ENCODE results near the gene VTI1A. TPM values are rescaled to one million over a fixed set of nuclear protein-coding genes. Genes with fewer than 3 reads are reported as not detected.

Gene VTI1A
- total RNA-seq, 1 experiment from 2014 or later: 28.6 TPM

- no peak overlapping the region for H3K4me3 Mint-ChIP-seq (ENCODE audit: low read depth, unreplicated experiment)
- no peaks in the 10 kb centered on the region for H3K27me3 Mint-ChIP-seq (ENCODE audit: unreplicated experiment)
- CTCF ChIA-PET: no interaction called here
- H3K36me3 Mint-ChIP-seq (ENCODE audit: insufficient read depth, unreplicated experiment): no peaks in the 10 kb centered on the region
- no peak for DNase-seq
- no peak for TF ChIP-seq CTCF (IDR thresholded peaks at IDR 0.05; ENCODE audit: unreplicated experiment)
- intact Hi-C loops (cut with micrococcal nuclease; ENCODE audit: unreplicated experiment): no loop called here
- no TSS peak for BruUV-seq (replicated peaks)
- H3K4me1 Mint-ChIP-seq (ENCODE audit: low read depth, unreplicated experiment): peaks cover 8% of the 10 kb centered on the region
- H3K9me3 Mint-ChIP-seq (ENCODE audit: low read depth, unreplicated experiment): no peaks in the 10 kb centered on the region
- no peak overlapping the region for H3K27ac Mint-ChIP-seq (ENCODE audit: unreplicated experiment)
Observed at GRCh38 chr10:112838784-112839481, 391.9 kb downstream of the VTI1A start.

- DNase-seq: no peak
- no peak overlapping the region for H3K27ac Mint-ChIP-seq (ENCODE audit: unreplicated experiment)
- H3K4me3 Mint-ChIP-seq (ENCODE audit: low read depth, unreplicated experiment): no peak overlapping the region
- no peak for TF ChIP-seq CTCF (IDR thresholded peaks at IDR 0.05; ENCODE audit: unreplicated experiment)
- intact Hi-C loops (cut with micrococcal nuclease; ENCODE audit: unreplicated experiment): loop anchor here (10.0 kb wide), 1 partner anchor 75 kb away; no protein-coding TSS in a partner anchor
- no peaks in the 10 kb centered on the region for H3K27me3 Mint-ChIP-seq (ENCODE audit: unreplicated experiment)
- no peaks in the 10 kb centered on the region for H3K36me3 Mint-ChIP-seq (ENCODE audit: insufficient read depth, unreplicated experiment)
- CTCF ChIA-PET: no interaction called here
- H3K4me1 Mint-ChIP-seq (ENCODE audit: low read depth, unreplicated experiment): peaks cover 8% of the 10 kb centered on the region
- no TSS peak for BruUV-seq (replicated peaks)
- no peaks in the 10 kb centered on the region for H3K9me3 Mint-ChIP-seq (ENCODE audit: low read depth, unreplicated experiment)
Observed at GRCh38 chr10:112839928-112840654, 393.1 kb downstream of the VTI1A start.

GRCh38 chr10:112841549-112841948, 394.5 kb downstream of the VTI1A start:
- Mint-ChIP-seq H3K4me3 (ENCODE audit: low read depth, unreplicated experiment) (no peak overlapping the region), H3K36me3 (ENCODE audit: insufficient read depth, unreplicated experiment) (no peaks in the 10 kb centered on the region), H3K27ac (ENCODE audit: unreplicated experiment) (no peak overlapping the region), H3K27me3 (ENCODE audit: unreplicated experiment) (no peaks in the 10 kb centered on the region), H3K9me3 (ENCODE audit: low read depth, unreplicated experiment) (no peaks in the 10 kb centered on the region), H3K4me1 (ENCODE audit: low read depth, unreplicated experiment) (peaks cover 8% of the 10 kb centered on the region)
- DNase-seq: no peak
- TF ChIP-seq CTCF (IDR thresholded peaks at IDR 0.05; ENCODE audit: unreplicated experiment): no peak
- CTCF ChIA-PET: no interaction called here
- BruUV-seq (replicated peaks): no TSS peak
- intact Hi-C loops (cut with micrococcal nuclease; ENCODE audit: unreplicated experiment): loop anchor here (10.0 kb wide), 1 partner anchor 73 kb away; no protein-coding TSS in a partner anchor

GRCh38 chr10:112842832-112843360, 395.9 kb downstream of the VTI1A start:
- intact Hi-C loops (cut with micrococcal nuclease; ENCODE audit: unreplicated experiment): loop anchor here (10.0 kb wide), 1 partner anchor 72 kb away; no protein-coding TSS in a partner anchor
- H3K9me3 Mint-ChIP-seq (ENCODE audit: low read depth, unreplicated experiment): no peaks in the 10 kb centered on the region
- DNase-seq: no peak
- H3K4me1 Mint-ChIP-seq (ENCODE audit: low read depth, unreplicated experiment): peaks cover 19% of the 10 kb centered on the region
- no peak overlapping the region for H3K4me3 Mint-ChIP-seq (ENCODE audit: low read depth, unreplicated experiment)
- CTCF ChIA-PET: no interaction called here
- TF ChIP-seq CTCF (IDR thresholded peaks at IDR 0.05; ENCODE audit: unreplicated experiment): no peak
- H3K27ac Mint-ChIP-seq (ENCODE audit: unreplicated experiment): no peak overlapping the region
- no TSS peak for BruUV-seq (replicated peaks)
- H3K36me3 Mint-ChIP-seq (ENCODE audit: insufficient read depth, unreplicated experiment): no peaks in the 10 kb centered on the region
- H3K27me3 Mint-ChIP-seq (ENCODE audit: unreplicated experiment): no peaks in the 10 kb centered on the region

Measured in Calu3 (cell line).